Memory B cell (primary cell): Measurements from ENCODE around the gene SDK1.

ENCODE experiments used
- ATAC-seq: fragments of 150-1000 bp; cut with Tn5 transposase; 2 replicates; pipeline ENCODE4 v1.10.0; 2021; ENCODE audit warnings: low read depth, mild to moderate bottlenecking, moderate library complexity
- DNase-seq, 2 donors: peaks; one replicate each; pipeline ENCODE4 v3.0.0; 2022; ENCODE audit warnings: low spot score in 2 of 2
- H3K27ac Mint-ChIP-seq: one replicate; pipeline ENCODE4 v1.8.0; 2022; ENCODE audit warnings: mild to moderate bottlenecking, moderate library complexity, mixed read lengths
- H3K27me3 Mint-ChIP-seq: one replicate; pipeline ENCODE4 v1.8.0; 2022; ENCODE audit warnings: mixed read lengths
- H3K36me3 Mint-ChIP-seq: one replicate; pipeline ENCODE4 v1.8.0; 2022; ENCODE audit warnings: mild to moderate bottlenecking, mixed read lengths
- H3K4me1 Mint-ChIP-seq: one replicate; pipeline ENCODE4 v1.8.0; 2022; ENCODE audit warnings: mixed read lengths
- H3K4me3 Mint-ChIP-seq: one replicate; pipeline ENCODE4 v1.8.0; 2022; ENCODE audit warnings: mild to moderate bottlenecking, moderate library complexity, mixed read lengths
- H3K9me3 Mint-ChIP-seq: one replicate; pipeline ENCODE4 v1.8.0; 2022; ENCODE audit warnings: mixed read lengths

The SDK1 gene

GRCh38 chr7:3332308-3332707, 31.3 kb downstream of the SDK1 start:
- peaks cover 1% of the 10 kb centered on the region for H3K9me3 Mint-ChIP-seq
- no peaks in the 10 kb centered on the region for H3K4me1 Mint-ChIP-seq
- no peak overlapping the region for H3K4me3 Mint-ChIP-seq
- ATAC-seq = no peak
- no peak for DNase-seq
- H3K27me3 Mint-ChIP-seq = peaks cover 31% of the 10 kb centered on the region
- H3K27ac Mint-ChIP-seq = no peak overlapping the region
- no peaks in the 10 kb centered on the region for H3K36me3 Mint-ChIP-seq

GRCh38 chr7:3333861-3334260, 32.8 kb downstream of the SDK1 start:
- no peaks in the 10 kb centered on the region for H3K36me3 Mint-ChIP-seq
- ATAC-seq (no peak), DNase-seq (no peak)
- H3K4me1 Mint-ChIP-seq = no peaks in the 10 kb centered on the region
- no peak overlapping the region for H3K4me3 Mint-ChIP-seq
- peaks cover 38% of the 10 kb centered on the region for H3K27me3 Mint-ChIP-seq
- H3K9me3 Mint-ChIP-seq = peaks cover 1% of the 10 kb centered on the region
- no peak overlapping the region for H3K27ac Mint-ChIP-seq

- no peak overlapping the region for H3K27ac Mint-ChIP-seq
- no peak overlapping the region for H3K4me3 Mint-ChIP-seq
- no peaks in the 10 kb centered on the region for H3K9me3 Mint-ChIP-seq
- no peak for DNase-seq
- H3K27me3 Mint-ChIP-seq = peaks cover 35% of the 10 kb centered on the region
- no peaks in the 10 kb centered on the region for H3K36me3 Mint-ChIP-seq
- H3K4me1 Mint-ChIP-seq = no peaks in the 10 kb centered on the region
- ATAC-seq = no peak
Observed at GRCh38 chr7:3336042-3336665, 35.1 kb downstream of the SDK1 start.

GRCh38 chr7:3338161-3338560, 37.1 kb downstream of the SDK1 start:
- no peak for ATAC-seq
- no peaks in the 10 kb centered on the region for H3K36me3 Mint-ChIP-seq
- H3K9me3 Mint-ChIP-seq = no peaks in the 10 kb centered on the region
- no peaks in the 10 kb centered on the region for H3K4me1 Mint-ChIP-seq
- DNase-seq = no peak
- no peak overlapping the region for H3K4me3 Mint-ChIP-seq
- H3K27ac Mint-ChIP-seq = no peak overlapping the region
- H3K27me3 Mint-ChIP-seq = peaks cover 32% of the 10 kb centered on the region

- no peaks in the 10 kb centered on the region for H3K36me3 Mint-ChIP-seq
- H3K9me3 Mint-ChIP-seq = no peaks in the 10 kb centered on the region
- DNase-seq = no peak
- H3K4me1 Mint-ChIP-seq = no peaks in the 10 kb centered on the region
- no peak overlapping the region for H3K27ac Mint-ChIP-seq
- peaks cover 7% of the 10 kb centered on the region for H3K27me3 Mint-ChIP-seq
- no peak for ATAC-seq
- H3K4me3 Mint-ChIP-seq = no peak overlapping the region
Observed at GRCh38 chr7:3345699-3346481, 44.8 kb downstream of the SDK1 start.

- H3K36me3 Mint-ChIP-seq = no peaks in the 10 kb centered on the region
- DNase-seq = no peak
- H3K27me3 Mint-ChIP-seq = peaks cover 9% of the 10 kb centered on the region
- H3K4me1 Mint-ChIP-seq = no peaks in the 10 kb centered on the region
- H3K9me3 Mint-ChIP-seq = no peaks in the 10 kb centered on the region
- H3K4me3 Mint-ChIP-seq = no peak overlapping the region
- ATAC-seq = no peak
- H3K27ac Mint-ChIP-seq = no peak overlapping the region
Observed at GRCh38 chr7:3349126-3349525, 48.1 kb downstream of the SDK1 start.

- H3K4me1 Mint-ChIP-seq = no peaks in the 10 kb centered on the region
- peaks cover 2% of the 10 kb centered on the region for H3K36me3 Mint-ChIP-seq
- peaks cover 5% of the 10 kb centered on the region for H3K27me3 Mint-ChIP-seq
Observed at GRCh38 chr7:3356173-3356572, 55.1 kb downstream of the SDK1 start.

GRCh38 chr7:3358991-3359390, 57.9 kb downstream of the SDK1 start:
- H3K4me3 Mint-ChIP-seq = no peak overlapping the region
- H3K4me1 Mint-ChIP-seq = no peaks in the 10 kb centered on the region
- peaks cover 2% of the 10 kb centered on the region for H3K36me3 Mint-ChIP-seq
- DNase-seq (no peak), ATAC-seq (no peak)
- H3K27me3 Mint-ChIP-seq = peaks cover 3% of the 10 kb centered on the region
- H3K9me3 Mint-ChIP-seq = no peaks in the 10 kb centered on the region
- H3K27ac Mint-ChIP-seq = no peak overlapping the region

More at GRCh38 chr7:3356173-3356572, 55.1 kb downstream of the SDK1 start:
- Mint-ChIP-seq H3K4me3 (no peak overlapping the region), H3K9me3 (no peaks in the 10 kb centered on the region), H3K27ac (no peak overlapping the region)
- no peak for DNase-seq
- no peak for ATAC-seq

- H3K36me3 Mint-ChIP-seq = no peaks in the 10 kb centered on the region
- ATAC-seq (no peak), DNase-seq (no peak)
- H3K27ac Mint-ChIP-seq = no peak overlapping the region
- no peak overlapping the region for H3K4me3 Mint-ChIP-seq
- peaks cover 7% of the 10 kb centered on the region for H3K4me1 Mint-ChIP-seq
- H3K27me3 Mint-ChIP-seq = peaks cover 11% of the 10 kb centered on the region
- H3K9me3 Mint-ChIP-seq = no peaks in the 10 kb centered on the region
Observed at GRCh38 chr7:3367261-3367660, 66.2 kb downstream of the SDK1 start.

GRCh38 chr7:3370068-3370830, 69.2 kb downstream of the SDK1 start:
- Mint-ChIP-seq H3K27ac (no peak overlapping the region), H3K36me3 (no peaks in the 10 kb centered on the region), H3K4me1 (peaks cover 7% of the 10 kb centered on the region), H3K4me3 (no peak overlapping the region), H3K27me3 (peaks cover 16% of the 10 kb centered on the region), H3K9me3 (no peaks in the 10 kb centered on the region)
- DNase-seq (no peak), ATAC-seq (no peak)

- peaks cover 20% of the 10 kb centered on the region for H3K27me3 Mint-ChIP-seq
- no peak for DNase-seq
- peaks cover 7% of the 10 kb centered on the region for H3K4me1 Mint-ChIP-seq
- H3K27ac Mint-ChIP-seq = no peak overlapping the region
- H3K4me3 Mint-ChIP-seq = no peak overlapping the region
- H3K9me3 Mint-ChIP-seq = no peaks in the 10 kb centered on the region
- ATAC-seq = no peak
- no peaks in the 10 kb centered on the region for H3K36me3 Mint-ChIP-seq
Observed at GRCh38 chr7:3370921-3371320, 69.9 kb downstream of the SDK1 start.

- Mint-ChIP-seq H3K4me3 (no peak overlapping the region), H3K27me3 (peaks cover 20% of the 10 kb centered on the region), H3K9me3 (no peaks in the 10 kb centered on the region), H3K27ac (no peak overlapping the region), H3K4me1 (peaks cover 7% of the 10 kb centered on the region), H3K36me3 (no peaks in the 10 kb centered on the region)
- no peak for DNase-seq
- ATAC-seq = no peak
Observed at GRCh38 chr7:3371601-3372000, 70.5 kb downstream of the SDK1 start.

GRCh38 chr7:3374239-3374638, 73.2 kb downstream of the SDK1 start:
- DNase-seq (no peak), ATAC-seq (no peak)
- Mint-ChIP-seq H3K27ac (no peak overlapping the region), H3K4me3 (no peak overlapping the region), H3K36me3 (no peaks in the 10 kb centered on the region), H3K4me1 (peaks cover 7% of the 10 kb centered on the region), H3K9me3 (no peaks in the 10 kb centered on the region), H3K27me3 (peaks cover 28% of the 10 kb centered on the region)

- DNase-seq = no peak
- Mint-ChIP-seq H3K27me3 (peaks cover 24% of the 10 kb centered on the region), H3K4me1 (no peaks in the 10 kb centered on the region), H3K36me3 (no peaks in the 10 kb centered on the region), H3K4me3 (no peak overlapping the region), H3K27ac (no peak overlapping the region), H3K9me3 (no peaks in the 10 kb centered on the region)
- no peak for ATAC-seq
Observed at GRCh38 chr7:3378390-3379150, 77.5 kb downstream of the SDK1 start.
